Body of pancreas (tissue), 4 donors: ENCODE results near the gene ATRIP. TPM values are rescaled to one million over a fixed set of nuclear protein-coding genes. Genes with fewer than 3 reads are reported as not detected.

ENCODE experiments used
- ATAC-seq: fragments of 150-250 bp; one replicate; pipeline ENCODE4 v1.9.1; 2016
- DNase-seq, 4 donors: peaks; one replicate each; pipeline ENCODE4 v3.0.0-alpha.2; 2019
- H3K27ac ChIP-seq, 4 donors: fragments of 200-600 bp; sonication (generic); 1 replicate in 3 of 4; 2 replicates in 1 of 4; pipeline versions ENCODE4 v1.5.1 to v1.6.1; 2016 to 2019; ENCODE audit warnings: mild to moderate bottlenecking in 1 of 4, mixed read lengths in 1 of 4, moderate library complexity in 1 of 4
- H3K27me3 ChIP-seq, 2 donors: fragments of 200-600 bp; sonication (generic); one replicate each; pipeline ENCODE4 v1.6.0; 2016; ENCODE audit warnings: mild to moderate bottlenecking in 1 of 2
- H3K36me3 ChIP-seq, 2 donors: fragments of 200-600 bp; sonication (generic); replicated peaks in 1 of 2; 2 replicates each; pipeline ENCODE4 v1.5.1; 2016; ENCODE audit warnings: low read depth in 2 of 2; ENCODE audit not compliant: insufficient read depth in 1 of 2
- H3K4me1 ChIP-seq: fragments of 200-600 bp; sonication (generic); one replicate; pipeline ENCODE4 v1.6.0; 2016
- H3K4me3 ChIP-seq, 2 donors: fragments of 200-600 bp; sonication (generic); 1 replicate in 1 of 2; 2 replicates in 1 of 2; pipeline ENCODE4 v1.5.1; 2016 to 2019
- H3K9me3 ChIP-seq, 3 donors: fragments of 200-600 bp; sonication (generic); 1 replicate in 2 of 3; 2 replicates in 1 of 3; pipeline ENCODE4 v1.5.1; 2016
- POLR2A ChIP-seq, 3 donors: fragments of 450-650 bp; IDR thresholded peaks; one replicate each; pipeline ENCODE4 v1.6.1; 2016; ENCODE audit warnings: antibody characterized with exemption in 3 of 3, mild to moderate bottlenecking in 2 of 3
- WGBS, 2 donors: methylation state at CpG; one replicate each; pipeline ENCODE4 v1.1.5; 2017; 5-methylcytosine and 5-hydroxymethylcytosine counted together
- intact Hi-C: fragments of 100-400 bp; cut with DNase I; formaldehyde crosslinking; loops from one replicate; pipeline ENCODE4 v1.15.1; 2023
- total RNA-seq, 2 donors: library from RNA; depleted of rRNA; stranded (reverse); fragments of >200 nt; gene quantifications; one replicate each; pipeline ENCODE4 v1.1.0, GENCODE V29; 2016
- TF ChIP-seq, protein P1 (sequence below), 7 experiments: fragments of 450-650 bp in 4 of 7; fragments of 200-600 bp in 3 of 7; sonication (generic) in 3 of 7; IDR thresholded peaks; one replicate each; pipeline ENCODE4 v1.5.1; 2016 to 2019; ENCODE audit warnings: antibody characterized with exemption in 7 of 7

Gene ATRIP
- total RNA-seq, 2 donors from 2014 or later = 2.6 to 4.3 TPM

DNA sequence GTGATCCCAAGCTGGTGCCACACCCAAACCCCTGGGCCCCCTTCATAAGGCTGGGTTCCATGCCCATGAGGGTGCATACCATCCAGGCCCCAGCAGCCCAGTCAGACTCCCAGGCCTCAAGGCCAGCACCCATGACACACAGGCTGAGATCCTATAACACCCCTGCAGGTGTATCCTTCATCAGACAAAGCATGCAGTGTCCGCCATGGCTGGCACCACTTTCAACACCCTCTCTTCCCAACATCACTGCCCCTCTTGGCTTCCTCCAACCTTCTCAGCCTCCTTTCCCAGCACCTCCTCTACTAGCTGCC lies 10.1 kb upstream of the ATRIP start:
- WGBS, 2 donors = 7 to 47% methylated on average over 1 of the region's 1 CpG
- H3K27ac ChIP-seq = peak overlapping the region in 1 of 4 donors; percentile 2
- H3K27me3 ChIP-seq = no peaks in the 10 kb centered on the region
- peaks cover 28% of the 10 kb centered on the region for H3K4me1 ChIP-seq
- H3K9me3 ChIP-seq = no peaks in the 10 kb centered on the region
- DNase-seq = no peak
- no peak for ATAC-seq
- H3K36me3 ChIP-seq = no peaks in the 10 kb centered on the region
- no peak for TF ChIP-seq POLR2A (IDR thresholded peaks at IDR 0.05)
- TF ChIP-seq, protein P1, sequence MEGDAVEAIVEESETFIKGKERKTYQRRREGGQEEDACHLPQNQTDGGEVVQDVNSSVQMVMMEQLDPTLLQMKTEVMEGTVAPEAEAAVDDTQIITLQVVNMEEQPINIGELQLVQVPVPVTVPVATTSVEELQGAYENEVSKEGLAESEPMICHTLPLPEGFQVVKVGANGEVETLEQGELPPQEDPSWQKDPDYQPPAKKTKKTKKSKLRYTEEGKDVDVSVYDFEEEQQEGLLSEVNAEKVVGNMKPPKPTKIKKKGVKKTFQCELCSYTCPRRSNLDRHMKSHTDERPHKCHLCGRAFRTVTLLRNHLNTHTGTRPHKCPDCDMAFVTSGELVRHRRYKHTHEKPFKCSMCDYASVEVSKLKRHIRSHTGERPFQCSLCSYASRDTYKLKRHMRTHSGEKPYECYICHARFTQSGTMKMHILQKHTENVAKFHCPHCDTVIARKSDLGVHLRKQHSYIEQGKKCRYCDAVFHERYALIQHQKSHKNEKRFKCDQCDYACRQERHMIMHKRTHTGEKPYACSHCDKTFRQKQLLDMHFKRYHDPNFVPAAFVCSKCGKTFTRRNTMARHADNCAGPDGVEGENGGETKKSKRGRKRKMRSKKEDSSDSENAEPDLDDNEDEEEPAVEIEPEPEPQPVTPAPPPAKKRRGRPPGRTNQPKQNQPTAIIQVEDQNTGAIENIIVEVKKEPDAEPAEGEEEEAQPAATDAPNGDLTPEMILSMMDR (IDR thresholded peaks at IDR 0.05) = no peak
- H3K4me3 ChIP-seq = no peak overlapping the region
- intact Hi-C loops = loop anchor here (2.0 to 5.0 kb wide), 2 partner anchors 34 to 162 kb away; no protein-coding TSS in a partner anchor

DNA sequence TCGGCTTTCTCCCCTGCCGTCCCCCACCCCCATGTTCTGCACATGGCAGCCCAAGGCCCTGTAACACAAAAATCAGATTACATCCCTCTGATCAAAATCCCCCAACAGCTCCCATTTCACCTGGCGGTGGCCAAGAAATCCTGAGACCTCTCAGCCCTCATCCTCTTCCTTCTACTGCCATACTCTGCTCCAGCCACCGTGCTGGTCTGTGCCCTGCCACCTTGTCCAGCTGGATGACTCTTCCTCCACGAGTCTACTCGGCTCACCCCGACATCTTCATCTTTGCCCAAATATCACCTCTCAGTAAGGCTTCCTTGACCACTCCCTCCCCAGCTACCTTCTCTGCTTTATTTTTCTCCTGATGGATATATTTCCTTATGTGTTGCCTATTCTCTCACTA lies 9.7 kb upstream of the ATRIP start:
- Histone ChIP-seq H3K9me3 (no peaks in the 10 kb centered on the region), H3K4me1 (peaks cover 29% of the 10 kb centered on the region), H3K36me3 (no peaks in the 10 kb centered on the region), H3K4me3 (no peak overlapping the region), H3K27me3 (no peaks in the 10 kb centered on the region), H3K27ac (no peak overlapping the region)
- no peak for DNase-seq
- 70% methylated on average over 7 of the region's 7 CpGs for WGBS, 2 donors
- TF ChIP-seq POLR2A (IDR thresholded peaks at IDR 0.05) = no peak
- TF ChIP-seq, protein P1 (IDR thresholded peaks at IDR 0.05) = no peak
- intact Hi-C loops = loop anchor here (2.0 to 5.0 kb wide), 2 partner anchors 35 to 162 kb away; no protein-coding TSS in a partner anchor
- no peak for ATAC-seq

DNA sequence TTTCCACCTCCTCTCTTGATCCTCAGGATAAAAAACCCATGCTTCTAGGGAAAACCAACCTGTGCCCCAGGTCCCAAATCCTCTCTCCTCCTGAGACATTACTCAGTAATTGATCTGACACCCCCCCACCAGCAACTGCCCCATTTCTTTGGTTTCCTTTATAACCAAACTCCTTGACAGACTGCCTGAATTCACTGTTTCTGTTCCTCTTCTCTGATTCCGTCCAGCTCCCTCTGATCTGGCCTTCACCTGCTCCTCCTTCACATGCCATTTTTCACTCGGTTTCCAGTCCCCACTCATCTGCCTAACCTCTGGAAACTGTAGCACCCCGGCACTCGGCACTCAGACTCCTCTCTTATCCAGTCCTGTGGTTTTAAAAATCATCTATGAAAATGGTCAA lies 8.7 kb upstream of the ATRIP start:
- Histone ChIP-seq H3K27ac (no peak overlapping the region), H3K27me3 (no peaks in the 10 kb centered on the region), H3K36me3 (peaks cover 0 to 3% of the 10 kb centered on the region in 2 donors), H3K9me3 (no peaks in the 10 kb centered on the region), H3K4me3 (no peak overlapping the region), H3K4me1 (peaks cover 31% of the 10 kb centered on the region)
- ATAC-seq = no peak
- intact Hi-C loops = loop anchor here (2.0 to 5.0 kb wide), 2 partner anchors 36 to 163 kb away; no protein-coding TSS in a partner anchor
- no peak for DNase-seq
- WGBS, 2 donors = 75 to 79% methylated on average over 4 of the region's 4 CpGs
- TF ChIP-seq POLR2A (IDR thresholded peaks at IDR 0.05) = no peak
- TF ChIP-seq, protein P1 (IDR thresholded peaks at IDR 0.05) = no peak

DNA sequence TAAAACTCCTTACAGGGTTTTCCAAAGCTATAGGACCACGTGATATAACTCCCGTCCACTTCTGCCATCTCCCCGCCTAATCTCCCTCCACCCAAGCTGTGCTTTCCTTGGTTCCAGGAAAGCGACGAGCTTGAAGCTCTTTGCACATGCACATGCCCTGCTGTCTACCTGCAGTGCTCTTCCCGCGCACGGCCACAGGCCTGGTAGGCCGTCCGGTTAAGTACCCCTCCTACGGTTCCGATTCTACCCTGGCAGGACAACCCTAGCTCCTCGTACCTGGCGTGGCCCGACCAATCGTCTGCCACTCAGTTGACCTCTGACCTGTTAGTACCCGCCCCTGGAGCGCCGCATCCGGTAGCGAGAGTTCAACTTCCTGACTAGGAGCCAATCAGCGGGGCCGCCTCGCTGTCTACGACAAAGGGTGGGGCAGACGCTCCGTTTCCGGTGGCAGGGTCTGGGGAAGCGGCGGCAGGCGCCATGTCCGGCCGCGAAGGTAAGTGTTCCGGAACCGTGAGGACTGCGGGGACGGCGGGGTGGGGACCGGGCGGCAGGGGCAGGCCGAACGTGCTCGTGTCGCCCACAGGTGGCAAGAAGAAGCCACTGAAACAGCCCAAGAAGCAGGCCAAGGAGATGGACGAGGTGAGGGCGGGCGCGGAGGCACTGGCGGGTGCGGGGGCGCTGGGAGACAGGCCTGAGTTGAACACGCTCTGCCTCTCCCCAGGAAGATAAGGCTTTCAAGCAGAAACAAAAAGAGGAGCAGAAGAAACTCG lies 6.5 kb upstream of the ATRIP start, which contains the start of the genes CCDC51 and TMA7:
Gene CCDC51, minus strand, starts transcription at position 300 of the 770 bp plus-strand sequence. CDS start 4,991 bp downstream, outside the sequence.
Gene TMA7, plus strand, starts transcription at position 438 of the 770 bp plus-strand sequence. Its CDS starts 40 bp downstream, at position 478.
- H3K36me3 ChIP-seq = peaks cover 0 to 4% of the 10 kb centered on the region in 2 donors
- intact Hi-C loops = loop anchor here (5.0 kb wide), 1 partner anchor 38 kb away; no protein-coding TSS in a partner anchor
- peak; percentile 81 to 94 (median 90) for TF ChIP-seq POLR2A (IDR thresholded peaks at IDR 0.05)
- TF ChIP-seq, protein P1 (IDR thresholded peaks at IDR 0.05) = no peak
- H3K4me3 ChIP-seq = peak within 1 kb of the TSS; percentile 61 to 78
- no peaks in the 10 kb centered on the region for H3K9me3 ChIP-seq
- 0 to 2% methylated on average over 29 to 53 of the region's 54 CpGs for WGBS, 2 donors
- ATAC-seq (peak; percentile 98), DNase-seq (peak; percentile 99)
- peaks cover 31% of the 10 kb centered on the region for H3K4me1 ChIP-seq
- H3K27ac ChIP-seq = peak within 1 kb of the TSS; percentile 71 to 93 (median 85)
- H3K27me3 ChIP-seq = no peaks in the 10 kb centered on the region
